Left colon (tissue), 2 donors: ENCODE results near the gene ESRRG. TPM values are rescaled to one million over a fixed set of nuclear protein-coding genes. Genes with fewer than 3 reads are reported as not detected.
"Not testable (repeated sequence)": the region's sequence is repeated elsewhere in the genome, so short reads cannot be mapped to it uniquely, and the experiment has no call there.

Experiments
- ATAC-seq: fragments of 200-7000 bp; cut with Tn5 transposase; one replicate; pipeline ENCODE4 v1.9.1; 2020; ENCODE audit warnings: mild to moderate bottlenecking, moderate library complexity
- DNase-seq, 2 donors: peaks; one replicate each; pipeline ENCODE4 v3.0.0-alpha.2; 2020
- intact Hi-C, 2 donors: fragments of 100-400 bp; cut with DNase I in 1 of 2; cut with micrococcal nuclease in 1 of 2; formaldehyde crosslinking; loops; one replicate each; pipeline versions ENCODE4 v1.11.2 to v1.14.0; 2022; cut with DNase I, micrococcal nuclease
- total RNA-seq, 2 donors: library from RNA; stranded (reverse); fragmentation: NEBNext Ultra II Directional; extraction: Animal tissue kit (Norgen Biotek cat#: 25700); gene quantifications; one replicate each; pipeline ENCODE4 v1.2.1, GENCODE V29; 2021
- donor health status: DM: no; HTN: no; CAD: no.
- donor health status: DM: yes; HTN: yes; CAD: no.

Gene ESRRG
- total RNA-seq, 2 donors from 2014 or later: 0.61 to 0.73 TPM

DNA sequence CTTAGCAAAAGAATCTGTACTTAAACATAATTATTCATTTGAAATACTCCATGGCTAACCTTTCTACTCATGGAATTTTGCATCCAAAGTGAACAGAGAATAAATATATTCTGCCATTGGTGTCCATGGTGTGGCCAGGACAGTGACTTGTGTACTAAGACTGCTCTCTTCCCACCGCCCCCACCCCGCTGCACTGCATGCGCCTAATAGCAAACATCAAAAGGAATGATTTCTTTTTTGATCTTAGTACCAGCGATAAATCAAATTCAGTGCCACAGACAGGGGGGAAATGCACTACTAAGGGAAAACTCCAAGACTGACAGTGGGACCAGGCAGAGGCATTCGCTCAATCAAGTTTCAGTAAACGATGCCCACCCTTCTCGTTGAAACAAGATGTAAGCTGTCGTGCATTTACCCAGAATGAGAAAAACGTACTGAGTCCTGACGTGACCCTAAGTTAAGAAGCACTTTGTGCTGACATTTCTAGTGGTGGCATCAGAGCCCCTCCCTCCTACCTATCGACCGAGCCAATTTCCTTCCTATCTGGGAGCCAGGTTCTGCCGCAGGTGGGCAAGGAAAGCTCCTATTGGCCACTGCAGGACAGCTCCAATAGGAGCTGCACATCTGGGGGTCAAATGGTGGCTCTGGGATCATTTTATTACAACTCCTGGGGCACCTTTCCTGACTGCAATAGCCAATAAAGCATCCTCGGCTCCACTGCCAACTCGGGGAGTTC lies 12.5 kb downstream of the ESRRG start:
- intact Hi-C loops: no loop called here
- DNase-seq (no peak), ATAC-seq (no peak)

DNA sequence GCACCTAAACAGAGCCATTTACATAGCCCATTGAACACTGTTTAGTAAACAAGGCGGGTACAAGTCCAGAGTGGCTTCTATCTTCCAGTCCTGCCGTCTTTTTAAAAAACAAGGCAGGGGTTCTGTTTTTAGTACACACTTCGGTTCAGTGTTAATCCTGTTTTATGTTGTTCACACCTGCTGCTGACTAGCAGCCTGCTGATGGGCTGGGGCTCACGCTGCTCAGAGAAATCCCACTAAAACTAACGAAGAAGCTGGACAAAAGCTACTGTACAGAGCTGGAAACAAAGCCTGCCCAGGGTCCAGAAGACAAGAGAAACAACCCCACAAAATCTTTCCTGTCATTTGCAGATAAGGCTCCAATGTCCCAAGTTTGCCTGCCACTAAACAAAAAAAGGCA lies 13.2 kb downstream of the ESRRG start:
- intact Hi-C loops: no loop called here
- no peak for ATAC-seq
- no peak for DNase-seq

- no peak for DNase-seq
- ATAC-seq: no peak
- intact Hi-C loops: no loop called here
Observed at GRCh38 chr1:216705676-216706075, 17.6 kb downstream of the ESRRG start.

GRCh38 chr1:216704065-216704464 lies 19.2 kb downstream of the ESRRG start:
- intact Hi-C loops, ATAC-seq, DNase-seq: not testable (repeated sequence)

DNA sequence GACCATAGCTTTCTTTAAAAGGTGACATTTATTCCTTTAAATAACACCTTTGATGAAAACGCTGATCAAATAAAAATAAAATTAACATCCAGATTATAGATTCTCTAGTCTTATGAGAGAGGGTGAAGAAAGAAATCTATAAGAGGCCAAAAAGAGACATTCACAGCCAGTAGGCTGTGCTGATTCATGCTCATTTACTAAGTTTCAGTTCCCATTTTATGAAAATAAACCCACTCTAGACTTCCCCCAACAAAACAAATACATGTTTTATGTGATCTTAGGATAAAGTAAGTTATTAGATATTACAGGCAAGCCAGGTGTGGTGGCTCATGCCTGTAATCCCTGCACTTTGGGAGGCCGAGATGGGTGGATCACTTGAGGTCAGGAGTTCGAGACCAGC lies 21.1 kb downstream of the ESRRG start:
- intact Hi-C loops: no loop called here
- DNase-seq: no peak
- ATAC-seq: no peak

DNA sequence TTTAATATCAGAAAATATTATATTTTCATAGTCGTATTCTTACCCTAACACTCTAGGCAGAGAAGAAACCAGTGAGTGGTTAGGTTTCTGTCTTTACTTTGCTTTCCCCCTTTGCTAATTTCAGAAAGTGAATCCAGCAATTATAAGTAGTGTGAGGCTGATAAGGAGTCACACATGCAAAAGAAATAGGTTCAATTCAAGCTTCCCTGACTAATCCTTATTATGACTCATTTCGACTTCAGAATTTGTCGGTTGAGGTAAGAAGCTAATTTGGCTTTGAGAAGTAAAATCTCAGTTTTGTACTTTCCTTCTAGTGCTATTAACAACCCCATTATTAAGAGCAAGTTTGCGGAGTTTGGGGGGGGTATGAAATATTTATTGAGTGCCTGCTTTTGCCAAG lies 22.4 kb downstream of the ESRRG start:
- intact Hi-C loops: no loop called here
- ATAC-seq: no peak
- no peak for DNase-seq

GRCh38 chr1:216691710-216692109 lies 31.5 kb downstream of the ESRRG start:
- no peak for ATAC-seq
- DNase-seq: no peak
- intact Hi-C loops: no loop called here

GRCh38 chr1:216690603-216691002 lies 32.6 kb downstream of the ESRRG start:
- ATAC-seq: peak; percentile 86
- no peak for DNase-seq
- intact Hi-C loops: no loop called here

GRCh38 chr1:216688127-216688657 lies 35.0 kb downstream of the ESRRG start:
- DNase-seq: no peak
- ATAC-seq: no peak
- intact Hi-C loops: no loop called here

DNA sequence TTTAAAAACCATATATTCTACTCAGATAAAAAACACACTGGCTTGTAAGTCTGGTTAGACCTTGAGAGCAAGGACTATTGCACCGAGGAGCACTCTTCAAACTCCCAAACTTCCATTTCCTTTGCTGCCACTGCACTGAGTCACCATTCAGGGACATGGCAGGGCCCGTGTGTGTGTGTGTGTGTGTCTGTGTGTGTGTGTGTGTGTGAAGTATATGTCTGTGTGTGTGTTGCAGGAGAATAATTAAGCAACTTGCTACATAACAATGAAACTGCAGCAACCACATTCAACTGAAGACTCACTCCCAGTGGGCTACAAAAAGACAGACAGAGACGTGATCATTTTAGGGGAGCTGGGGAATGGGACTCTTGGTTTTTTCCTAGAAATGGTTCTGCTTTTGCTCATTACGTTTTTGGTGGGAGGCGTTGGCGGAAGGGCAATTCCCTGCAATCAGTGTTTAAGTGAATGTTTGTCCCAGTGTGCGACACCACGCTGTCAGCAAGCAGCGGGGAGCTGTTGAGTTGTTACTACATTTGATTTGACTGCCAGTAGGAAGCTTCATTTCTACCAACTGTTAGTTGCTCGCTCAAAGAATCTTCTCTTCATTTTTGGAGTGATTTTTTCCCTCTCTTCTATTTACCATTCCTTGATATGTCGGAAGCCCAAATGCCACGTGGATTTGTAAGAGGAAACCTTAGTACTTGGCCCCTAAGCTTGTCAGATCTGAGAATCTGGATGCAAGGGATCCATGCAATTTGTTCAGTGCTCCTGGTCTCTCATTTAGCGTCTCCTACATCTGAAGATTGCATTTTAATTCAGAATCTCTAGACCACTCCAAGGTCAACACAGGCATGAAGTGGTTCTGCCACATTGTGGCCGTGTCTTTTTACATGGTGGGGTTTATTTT lies 36.1 kb downstream of the ESRRG start:
- intact Hi-C loops: no loop called here
- no peak for ATAC-seq
- no peak for DNase-seq

DNA sequence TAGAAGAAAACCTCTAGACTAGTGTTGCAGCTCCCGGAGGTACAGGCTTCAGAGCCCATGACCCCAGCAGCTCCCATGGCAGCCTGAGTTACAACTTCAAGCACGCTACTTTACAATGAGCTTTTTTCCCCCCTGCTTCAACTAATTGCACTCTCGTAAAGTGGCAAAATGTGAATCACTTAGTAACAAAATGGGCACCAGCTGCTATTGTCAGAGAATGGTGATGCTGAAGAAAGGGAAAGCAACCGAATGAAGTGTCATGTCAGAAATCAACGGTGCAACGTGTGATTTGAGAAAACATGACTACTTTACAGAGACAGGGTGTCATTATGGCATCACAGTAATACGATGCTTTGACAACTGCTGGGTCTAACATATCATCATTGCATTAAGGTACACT lies 40.5 kb downstream of the ESRRG start:
- DNase-seq (no peak), ATAC-seq (no peak)
- intact Hi-C loops: no loop called here

DNA sequence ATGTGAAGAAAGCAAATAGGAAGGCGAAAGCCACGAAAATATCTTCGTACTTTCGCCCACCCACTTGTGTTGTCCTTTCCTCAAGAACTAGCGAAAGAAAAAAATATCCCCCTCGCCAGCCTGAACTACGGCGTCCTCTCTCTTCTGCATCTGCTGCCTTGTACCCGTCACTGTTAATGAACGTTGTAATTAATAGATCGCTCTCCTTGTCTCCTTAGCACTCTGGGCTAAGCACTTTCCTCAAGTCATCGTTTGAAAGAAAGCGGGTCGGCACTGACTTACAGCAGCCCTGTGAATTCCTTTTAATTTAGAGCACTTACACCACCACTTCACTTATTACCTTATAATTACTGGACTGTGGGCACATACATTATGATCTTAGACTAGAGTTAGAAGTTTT lies 44.1 kb downstream of the ESRRG start:
- no peak for DNase-seq
- ATAC-seq: no peak
- intact Hi-C loops: no loop called here

- DNase-seq: no peak
- intact Hi-C loops: no loop called here
- ATAC-seq: no peak
Observed at GRCh38 chr1:216670118-216670883, 52.9 kb downstream of the ESRRG start.

DNA sequence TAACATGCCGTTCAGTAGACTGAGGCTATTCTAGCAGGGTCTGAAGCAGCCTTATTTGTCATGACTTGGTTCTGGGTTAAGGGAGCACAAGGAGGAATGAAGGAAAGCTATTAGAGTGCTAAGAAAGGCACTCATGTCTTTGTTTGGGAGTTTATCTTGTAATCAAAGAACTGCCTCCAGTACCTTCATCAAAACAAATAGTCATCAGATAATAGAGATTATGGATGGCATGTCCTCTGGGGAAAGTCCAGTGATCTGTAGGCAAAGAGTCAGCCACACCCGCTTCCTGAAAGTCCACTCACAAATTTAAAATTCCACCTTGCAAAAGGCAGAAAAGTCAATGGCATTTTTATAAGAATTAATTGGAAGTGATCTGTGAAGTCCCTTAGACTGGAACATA lies 56.8 kb downstream of the ESRRG start:
- ATAC-seq (no peak), DNase-seq (no peak)
- intact Hi-C loops: no loop called here

- DNase-seq (no peak), ATAC-seq (no peak)
- intact Hi-C loops: no loop called here
Observed at GRCh38 chr1:216665856-216666255, 57.4 kb downstream of the ESRRG start.

GRCh38 chr1:216665406-216665805 lies 57.8 kb downstream of the ESRRG start:
- intact Hi-C loops: no loop called here
- ATAC-seq (no peak), DNase-seq (no peak)

DNA sequence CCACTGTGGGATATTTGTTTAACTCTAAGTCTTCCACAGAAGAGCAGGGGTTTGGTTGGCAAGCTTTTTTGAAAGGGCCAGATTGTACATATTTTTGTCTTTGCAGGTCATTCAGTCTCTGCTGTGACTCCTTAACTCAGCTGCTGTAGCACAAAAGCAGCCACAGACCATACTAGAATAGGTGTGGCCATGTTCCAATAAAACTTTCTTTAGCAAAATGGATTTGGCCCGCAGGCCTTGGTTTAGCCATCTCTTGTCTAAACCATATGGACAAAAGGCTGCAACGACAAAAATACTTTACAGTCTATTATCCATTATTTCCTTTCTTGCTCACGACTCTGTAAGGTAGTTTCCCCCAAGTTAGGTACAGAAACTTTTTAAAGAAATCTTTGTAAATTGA lies 60.5 kb downstream of the ESRRG start:
- ATAC-seq (no peak), DNase-seq (no peak)
- intact Hi-C loops: no loop called here

GRCh38 chr1:216660561-216660960 lies 62.7 kb downstream of the ESRRG start:
- intact Hi-C loops: no loop called here
- DNase-seq (no peak), ATAC-seq (no peak)

DNA sequence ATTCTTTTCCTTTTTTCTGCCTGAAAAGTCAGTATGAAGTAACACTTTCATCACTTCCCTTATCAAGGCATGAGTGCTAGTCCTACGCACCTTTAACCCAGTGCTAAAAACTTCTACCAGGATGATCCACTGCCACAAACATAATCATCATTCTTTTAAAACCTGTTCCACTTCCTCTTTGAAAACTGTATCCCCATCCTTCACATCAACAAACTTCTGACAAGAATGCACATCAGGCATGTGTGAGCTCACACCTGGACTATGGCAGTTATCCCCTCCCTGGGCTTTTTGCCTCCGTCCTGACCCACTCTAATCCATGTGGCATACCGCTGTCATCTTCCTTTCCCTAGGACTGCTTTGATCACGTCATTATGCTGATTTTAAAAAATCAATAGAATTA lies 70.2 kb downstream of the ESRRG start:
- DNase-seq (no peak), ATAC-seq (no peak)
- intact Hi-C loops: no loop called here
